HepG2 (cell line): ENCODE data around the gene ZNRD2. TPM values are rescaled to one million over a fixed set of nuclear protein-coding genes. Genes with fewer than 3 reads are reported as not detected.

Experiments
- ATAC-seq: fragments of 200-7000 bp; cut with Tn5 transposase; 3 replicates; pipeline ENCODE4 v1.9.1; 2020; ENCODE audit warnings: mild to moderate bottlenecking, moderate library complexity
- BruUV-seq: library from RNA; stranded (reverse); fragments of 400-500 nt; replicated peaks from 2 replicates; lab custom pipeline; 2021; lab: Mats Ljungman, UMichigan
- CTCF ChIA-PET: fragments of 300-600 bp; formaldehyde crosslinking; extraction: SDS; loops from one replicate; lab custom pipeline; 2021; ENCODE audit warnings: low total read pairs, inconsistent platforms, low intra/inter-chr PET ratio; lab: Yijun Ruan, JAX
- POLR2A ChIA-PET: fragments of 350-600 bp; sonication (Branson Sonifier 250); formaldehyde crosslinking; loops from one replicate; lab custom pipeline; 2020; ENCODE audit warnings: antibody characterized with exemption, inconsistent platforms; lab: Yijun Ruan, JAX
- DNase-seq: peaks from one replicate; pipeline ENCODE4 v3.0.0-alpha.2; 2015; ENCODE audit warnings: low spot score
- FAIRE-seq: peaks from 3 replicates; lab custom pipeline; 2011; peaks lifted over from hg19 to GRCh38; lab: Jason Lieb, UNC
- H2AFZ ChIP-seq: one replicate; pipeline ENCODE4 v1.6.1; 2011; ENCODE audit warnings: low read length, inconsistent platforms
- H3K27ac ChIP-seq: fragments of 300-600 bp; 3 replicates; pipeline ENCODE4 v1.8.0; 2011; ENCODE audit warnings: mixed run types, mild to moderate bottlenecking, mixed read lengths, low read length, inconsistent platforms; ENCODE audit not compliant: insufficient read depth; ENCODE audit errors: extremely low read length
- H3K27me3 ChIP-seq, 2 experiments: fragments of 200-600 bp in 1 of 2; 2 replicates in 1 of 2; 3 replicates in 1 of 2; pipeline versions ENCODE4 v1.6.0 to v1.8.0; 2011; ENCODE audit warnings: low read length in 2 of 2, mild to moderate bottlenecking in 2 of 2, moderate library complexity in 2 of 2, inconsistent platforms in 1 of 2; ENCODE audit not compliant: insufficient read depth in 2 of 2, control insufficient read depth in 1 of 2
- H3K36me3 ChIP-seq, 2 experiments: fragments of 200-600 bp in 1 of 2; replicated peaks in 1 of 2; 2 replicates in 1 of 2; 3 replicates in 1 of 2; pipeline versions ENCODE4 v1.5.1 to v1.8.0; 2011; ENCODE audit warnings: low read length in 2 of 2, inconsistent platforms in 1 of 2; ENCODE audit not compliant: insufficient read depth in 2 of 2, control insufficient read depth in 1 of 2
- H3K4me1 ChIP-seq: 2 replicates; pipeline ENCODE4 v1.5.1; 2012; ENCODE audit warnings: low read length, inconsistent platforms; ENCODE audit not compliant: insufficient read depth
- H3K4me2 ChIP-seq: 2 replicates; pipeline ENCODE4 v1.6.0; 2011; ENCODE audit warnings: low read depth, low read length, inconsistent platforms
- H3K4me3 ChIP-seq, 3 experiments: fragments of 200-600 bp in 1 of 3; sonication (generic), shearing (Covaris generic) in 1 of 3; replicated peaks in 1 of 3; 2 replicates each; pipeline ENCODE4 v1.5.1; 2011 to 2016; ENCODE audit warnings: low read length in 3 of 3, inconsistent platforms in 2 of 3, low read depth in 2 of 3, mild to moderate bottlenecking in 2 of 3, control low read depth in 1 of 3, mixed read lengths in 1 of 3; ENCODE audit not compliant: insufficient read depth in 1 of 3
- H3K79me2 ChIP-seq: one replicate; pipeline ENCODE4 v1.6.1; 2011; ENCODE audit warnings: low read length, inconsistent platforms; ENCODE audit not compliant: insufficient read depth
- H3K9ac ChIP-seq: 2 replicates; pipeline ENCODE4 v1.6.0; 2011; ENCODE audit warnings: mild to moderate bottlenecking, low read depth, low read length, inconsistent platforms; ENCODE audit not compliant: insufficient read depth
- H3K9me3 ChIP-seq: 2 replicates; pipeline ENCODE4 v1.5.1; 2012; ENCODE audit warnings: mild to moderate bottlenecking, low read length
- H4K20me1 ChIP-seq: 2 replicates; pipeline ENCODE4 v1.6.0; 2011; ENCODE audit warnings: inconsistent platforms, mild to moderate bottlenecking, low read length, moderate library complexity; ENCODE audit not compliant: insufficient read depth
- ARNT ChIP-seq: fragments of 450-650 bp; IDR thresholded peaks from 2 replicates; pipeline ENCODE4 v1.6.1; 2017
- GABPB1 ChIP-seq: IDR thresholded peaks from 2 replicates; pipeline ENCODE4 v1.6.1; 2016; ENCODE audit warnings: mild to moderate bottlenecking, missing genetic modification reagents, moderate library complexity, missing compliant biosample characterization
- GPBP1L1 ChIP-seq: sonication (generic); formaldehyde crosslinking; IDR thresholded peaks from 2 replicates; pipeline ENCODE4 v1.5.0; 2020; ENCODE audit warnings: mild to moderate bottlenecking, missing genetic modification reagents
- TEAD2 ChIP-seq: sonication (generic); formaldehyde crosslinking; IDR thresholded peaks from 2 replicates; pipeline ENCODE4 v1.9.0; 2021; ENCODE audit warnings: missing genetic modification reagents
- TERF1 ChIP-seq: sonication (generic); formaldehyde crosslinking; IDR thresholded peaks from 2 replicates; pipeline ENCODE4 v1.8.0; 2022; ENCODE audit warnings: mild to moderate bottlenecking, missing genetic modification reagents, moderate library complexity
- ZHX1 ChIP-seq: sonication (generic); formaldehyde crosslinking; IDR thresholded peaks from 2 replicates; pipeline ENCODE4 v1.8.1; 2022; ENCODE audit warnings: low read depth, mild to moderate bottlenecking, missing genetic modification reagents
- ZHX2 ChIP-seq, 2 experiments: sonication (generic) in 1 of 2; formaldehyde crosslinking in 1 of 2; IDR thresholded peaks; 2 replicates each; pipeline versions ENCODE4 v1.6.1 to v1.9.0; 2014 to 2022; ENCODE audit warnings: antibody characterized with exemption in 1 of 2, borderline replicate concordance in 1 of 2, inconsistent platforms in 1 of 2, low read depth in 1 of 2, missing genetic modification reagents in 1 of 2
- ZNF619 ChIP-seq: sonication (generic); formaldehyde crosslinking; IDR thresholded peaks from 2 replicates; pipeline ENCODE4 v1.4.0; 2020; ENCODE audit warnings: mild to moderate bottlenecking, missing genetic modification reagents
- ZNF629 ChIP-seq: sonication (generic); formaldehyde crosslinking; conservative IDR thresholded peaks from 2 replicates; pipeline ENCODE4 v1.5.0; 2020; ENCODE audit warnings: missing genetic modification reagents
- ZNF652 ChIP-seq: IDR thresholded peaks from 2 replicates; pipeline ENCODE4 v1.6.1; 2016; ENCODE audit warnings: low read depth, borderline replicate concordance
- ZNF674 ChIP-seq: sonication (generic); formaldehyde crosslinking; IDR thresholded peaks from 2 replicates; pipeline ENCODE4 v1.5.0; 2020; ENCODE audit warnings: low read depth, mild to moderate bottlenecking, missing genetic modification reagents
- WGBS: methylation state at CpG from one replicate; pipeline ENCODE4 v1.1.6; 2017; ENCODE audit warnings: low lambda C conversion rate; 5-methylcytosine and 5-hydroxymethylcytosine counted together
- in situ Hi-C: cut with HindIII; loops from 2 replicates; pipeline ENCODE4 v1.10.0; 2017; ENCODE audit warnings: low pct_unique_long_range_greater_than_20kb; ENCODE audit not compliant: extremely low pct_ligation_motif_present
- intact Hi-C: fragments of 100-400 bp; cut with micrococcal nuclease; formaldehyde crosslinking; loops from one replicate; pipeline ENCODE4 v1.10.0; 2022; ENCODE audit not compliant: unreplicated experiment
- polyA plus RNA-seq, 8 experiments: library from polyadenylated mRNA; depleted of rRNA in 3 of 8; stranded (reverse) in 7 of 8; unstranded in 1 of 8; fragments of >200 nt; fragmentation: Illumina TruSeq in 4 of 8; extraction: Trizol in 4 of 8; gene quantifications; 2 replicates each; pipeline versions ENCODE4 v1.2.1 to v1.2.3, GENCODE V29; 2011 to 2016; ENCODE audit warnings: low read depth in 4 of 8, missing spikeins in 1 of 8, mixed read lengths in 1 of 8; ENCODE audit not compliant: insufficient read depth in 1 of 8
- total RNA-seq, 5 experiments: library from RNA; depleted of rRNA; stranded (reverse); fragments of >200 nt; fragmentation: Illumina TruSeq; extraction: Trizol; gene quantifications; 2 replicates each; pipeline ENCODE4 v1.2.3, GENCODE V29; 2016; ENCODE audit warnings: low read depth in 1 of 5

ZNRD2 gene
- total and polyA plus RNA-seq, 2 of the 13 experiments (the other 11 are each of a cell fraction or from before 2014, with no cell fraction given), result 29.2 to 34.0 TPM

GRCh38 chr11:65577756-65578109, 7.5 kb downstream of the ZNRD2 start:
- no peaks in the 10 kb centered on the region for H4K20me1 ChIP-seq
- BruUV-seq, result no TSS peak
- peak overlapping the region; percentile 71; the same call in 1 of the 2 replicates for H3K9ac ChIP-seq
- WGBS, result 0% methylated on average over 1 of the region's 8 CpGs
- DNase-seq, result no peak
- peaks cover 44% of the 10 kb centered on the region for H3K4me1 ChIP-seq
- ATAC-seq, result no peak
- peak overlapping the region in 2 of 3 experiments; percentile 73 to 77; a peak in 3 of 6 replicates for H3K4me3 ChIP-seq
- no peak for FAIRE-seq
- intact Hi-C loops, result no loop called here
- peaks cover 1% of the 10 kb centered on the region for H3K79me2 ChIP-seq
- H3K27me3 ChIP-seq, result no peaks in the 10 kb centered on the region
- H2AFZ ChIP-seq, result no peak overlapping the region
- H3K9me3 ChIP-seq, result no peaks in the 10 kb centered on the region
- peaks cover 2 to 9% of the 10 kb centered on the region in 2 experiments; a peak in 2 of 5 replicates for H3K36me3 ChIP-seq
- in situ Hi-C loops, result loop anchor here (5.0 kb wide), 1 partner anchor 35 kb away; the partner anchor contains the start of gene MAP3K11
- ChIA-PET POLR2A (interaction anchor here (0.8 to 2.1 kb wide), 8 partner anchors 8 to 159 kb away, joined by 3 to 11 read pairs (median 6); partner anchors contain the start of gene MAP3K11), CTCF (no interaction called here)
- H3K27ac ChIP-seq, result no peak overlapping the region
- H3K4me2 ChIP-seq, result peak overlapping the region; percentile 89
- TF ChIP-seq ZHX1 (CRISPR knock-in tag) (no peak), TEAD2 (CRISPR knock-in tag) (no peak), ZHX2 (IDR thresholded peaks at IDR 0.05; ENCODE audit: low read depth) (no peak), ZHX2 (CRISPR knock-in tag; IDR thresholded peaks at IDR 0.05; ENCODE audit: borderline replicate concordance) (no peak), TERF1 (no peak), ZNF674 (CRISPR knock-in tag) (no peak), GABPB1 (CRISPR knock-in tag) (peak; percentile 7; the same call in 1 of the 2 replicates), ZNF619 (CRISPR knock-in tag) (no peak), ZNF652 (0 out of 2 replicates have a peak, but pooled peaks have one; percentile 55), ZNF629 (no peak), ARNT (no peak), GPBP1L1 (CRISPR knock-in tag) (no peak)
